ENCODE measurements around the gene GRK5.

GRCh38 chr10:119428789-119429188 lies 221.4 kb downstream of the GRK5 start:
- TF ChIP-seq EZH2 (IDR thresholded peaks at IDR 0.05) (no peak), POLR2AphosphoS5 (IDR thresholded peaks at IDR 0.05; ENCODE audit: borderline replicate concordance, low read depth, low read length) (no peak)
